GM19035 (cell line): Measurements from ENCODE around the gene ZFX.
"Not testable (repeated sequence)": the region's sequence is repeated elsewhere in the genome, so short reads cannot be mapped to it uniquely, and the experiment has no call there.

ENCODE experiments used
- ATAC-seq: cut with Tn5 transposase; IDR thresholded peaks from one replicate; pipeline ENCODE4 v1.9.1; 2021; ENCODE audit not compliant: unreplicated experiment

ZFX gene

DNA sequence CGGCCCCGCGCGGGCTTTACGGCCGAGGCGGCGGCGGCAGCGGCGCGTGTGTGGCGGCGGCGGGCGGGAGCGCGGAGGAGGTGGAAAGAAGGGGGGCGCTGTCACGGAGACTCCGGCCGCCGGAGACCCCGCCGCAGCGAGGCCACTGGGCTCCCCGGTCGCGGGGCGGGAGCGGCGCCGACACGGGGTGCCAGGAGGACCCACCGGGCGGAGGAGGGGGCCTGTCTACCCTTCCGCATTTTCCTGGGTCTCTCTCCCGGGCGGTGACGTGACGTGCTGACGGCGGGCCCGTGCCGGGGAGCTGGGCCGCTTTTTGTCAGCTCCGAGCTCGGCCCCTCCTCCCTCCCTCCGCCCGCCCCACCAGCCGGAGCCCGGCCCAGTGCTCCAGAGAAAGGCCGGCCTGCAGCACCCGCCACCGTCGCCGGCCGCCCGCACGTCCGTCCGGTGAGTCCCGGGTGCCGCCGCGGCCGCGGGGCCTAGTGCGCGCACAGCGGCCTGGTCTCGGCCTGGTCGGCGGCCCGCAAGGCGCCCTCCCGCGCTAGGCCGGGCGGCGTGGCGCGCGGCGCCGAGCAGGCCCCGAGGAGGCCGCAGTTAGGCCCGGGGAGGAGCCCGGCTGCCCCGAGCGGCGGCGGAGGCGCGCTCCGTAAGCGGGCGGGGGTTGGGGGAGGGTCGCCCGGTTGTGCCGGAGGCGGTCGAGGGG lies at the start of gene ZFX:
ZFX (plus strand) TSS at position 379 of the 700 bp plus-strand sequence. CDS start 23,014 bp downstream, outside the sequence.
- peak; percentile 50 for ATAC-seq

DNA sequence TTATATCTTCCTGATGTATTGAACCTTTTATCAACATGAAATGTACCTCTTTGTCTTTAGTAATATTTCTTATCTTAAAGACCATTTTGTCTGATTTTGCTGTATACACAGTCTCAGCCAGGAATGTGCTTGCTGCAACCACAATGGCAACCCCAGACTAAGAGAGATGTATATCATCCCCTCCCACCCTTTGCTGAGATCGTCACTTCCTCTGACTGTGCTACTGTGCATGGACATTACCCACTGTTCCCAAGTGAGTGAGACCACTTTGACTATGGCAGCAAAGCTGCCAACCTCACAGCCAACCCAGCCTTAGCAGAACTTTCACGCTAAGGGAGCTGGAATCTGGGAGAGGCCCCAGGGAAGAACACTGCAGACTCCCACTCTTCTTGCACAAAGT lies 48.8 kb upstream of the ZFX start:
- ATAC-seq, result no peak

DNA sequence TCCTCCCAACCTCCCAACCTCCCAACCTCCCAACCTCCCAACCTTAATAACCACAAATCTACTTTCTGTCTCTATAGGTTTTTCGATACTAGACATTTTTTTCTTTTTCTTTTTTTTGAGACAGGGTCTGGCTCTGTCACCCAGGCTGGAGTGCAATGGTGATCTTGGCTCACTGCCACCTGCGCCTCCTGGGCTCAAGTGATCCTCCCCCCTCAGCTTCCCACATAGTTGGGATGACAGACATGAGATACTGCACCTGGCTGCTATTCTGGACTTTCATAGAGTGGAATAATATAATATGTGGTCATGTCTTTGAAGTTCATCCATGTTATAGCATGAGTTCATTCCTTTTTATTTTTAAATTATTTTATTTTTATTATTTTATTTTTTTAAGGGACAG lies 39.5 kb upstream of the ZFX start:
- no peak for ATAC-seq

- ATAC-seq, result no peak
These were observed 36.3 kb upstream of the ZFX start for GRCh38 chrX:24113181-24113580.

GRCh38 chrX:24117258-24117657 lies 32.3 kb upstream of the ZFX start:
- no peak for ATAC-seq

DNA sequence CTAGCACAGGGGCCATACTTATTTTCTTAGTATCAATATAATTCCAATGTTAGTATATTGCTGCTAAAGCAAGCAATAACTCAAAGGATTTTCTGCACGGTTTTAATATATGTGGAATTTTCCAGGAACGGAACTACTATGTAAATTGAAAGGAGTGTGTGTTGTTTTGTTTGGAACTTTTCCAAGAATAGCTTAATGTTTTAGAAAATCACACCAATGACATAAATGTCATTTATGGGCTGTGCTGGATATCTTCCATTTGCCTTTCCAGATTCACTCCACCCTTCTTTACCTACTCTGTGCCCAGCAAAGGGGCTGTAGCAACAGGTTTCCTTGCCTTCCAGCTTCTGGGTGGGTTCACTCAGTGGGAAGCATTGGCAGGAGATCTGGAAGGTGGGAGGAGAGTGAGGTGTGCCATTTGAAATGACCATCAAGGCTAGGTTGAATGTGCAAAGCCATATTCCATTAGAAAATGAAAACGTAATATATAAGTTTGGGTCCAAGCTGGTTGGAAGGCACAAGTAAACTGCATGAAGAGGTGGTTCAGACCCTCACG lies 25.2 kb upstream of the ZFX start:
- ATAC-seq, result no peak

DNA sequence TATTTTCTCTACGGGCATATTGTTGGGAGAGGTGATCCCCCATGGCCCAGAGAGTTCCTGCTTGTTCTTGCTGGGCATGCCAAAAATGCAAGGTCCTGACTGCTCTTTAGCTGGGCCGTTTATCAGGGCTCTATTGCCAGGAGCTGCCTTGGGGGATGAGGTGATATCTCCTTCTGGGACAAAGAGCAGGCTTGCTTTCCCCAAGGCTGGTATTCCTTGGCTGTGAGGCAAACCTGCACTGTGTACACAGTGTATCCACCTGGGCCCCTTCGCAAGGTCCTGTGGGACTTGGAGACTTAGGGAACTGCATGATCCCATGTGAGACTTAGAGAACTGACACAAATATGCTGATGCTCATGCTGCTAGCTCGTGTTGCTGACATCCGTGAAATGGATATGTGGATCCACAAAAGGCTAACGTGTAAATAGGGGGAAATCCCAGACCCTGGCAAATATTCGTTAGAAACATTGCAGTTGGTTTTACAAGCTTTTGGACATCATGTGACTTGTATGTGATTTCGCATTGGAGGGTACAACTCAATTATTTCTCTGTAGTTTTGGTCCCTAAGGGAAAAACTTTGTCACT lies 24.4 kb upstream of the ZFX start:
- no peak for ATAC-seq

- no peak for ATAC-seq
These were observed 18.1 kb upstream of the ZFX start for GRCh38 chrX:24131476-24131875.

DNA sequence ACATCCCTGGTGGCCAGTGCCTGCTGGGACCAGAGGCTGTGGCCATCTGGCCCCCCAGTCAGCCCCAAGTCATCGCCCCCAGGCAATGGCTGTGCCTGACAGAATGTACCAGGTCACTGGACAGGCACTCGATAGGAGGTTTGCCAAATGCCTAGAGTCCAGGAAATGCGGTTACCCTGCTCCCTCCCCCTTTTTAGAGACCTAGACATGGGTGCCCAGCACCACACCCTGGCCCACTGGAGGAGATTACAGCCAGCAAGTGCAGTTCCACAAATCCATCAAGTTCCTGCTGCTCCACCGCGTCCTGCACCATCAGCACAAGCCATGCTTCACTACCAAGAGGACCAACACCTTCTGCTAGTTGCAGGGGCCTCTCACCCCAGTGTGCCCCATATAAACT lies 16.2 kb upstream of the ZFX start:
- ATAC-seq, result no peak

DNA sequence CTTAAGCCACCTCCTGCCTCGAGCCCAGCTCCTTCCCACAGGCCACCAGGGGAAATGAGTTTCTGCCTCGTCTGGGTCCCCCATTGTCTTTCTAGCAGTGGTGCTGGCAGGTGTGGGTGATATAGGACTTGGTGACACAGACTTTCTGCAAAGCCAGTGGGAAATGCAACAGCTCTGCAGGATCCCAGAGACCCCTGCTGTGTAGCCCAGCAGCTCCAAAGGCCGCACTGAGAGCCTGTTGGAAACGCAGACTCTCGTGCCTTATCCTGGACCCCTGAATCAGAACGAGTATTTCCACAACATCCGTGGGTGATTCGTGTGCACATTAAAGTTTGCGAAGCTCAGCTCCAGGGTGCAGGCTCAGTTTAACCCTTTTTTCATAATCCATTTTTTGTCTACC lies 13.8 kb upstream of the ZFX start:
- ATAC-seq, result not testable (repeated sequence)

- no peak for ATAC-seq
These were observed 12.3 kb upstream of the ZFX start for GRCh38 chrX:24137192-24137591.

DNA sequence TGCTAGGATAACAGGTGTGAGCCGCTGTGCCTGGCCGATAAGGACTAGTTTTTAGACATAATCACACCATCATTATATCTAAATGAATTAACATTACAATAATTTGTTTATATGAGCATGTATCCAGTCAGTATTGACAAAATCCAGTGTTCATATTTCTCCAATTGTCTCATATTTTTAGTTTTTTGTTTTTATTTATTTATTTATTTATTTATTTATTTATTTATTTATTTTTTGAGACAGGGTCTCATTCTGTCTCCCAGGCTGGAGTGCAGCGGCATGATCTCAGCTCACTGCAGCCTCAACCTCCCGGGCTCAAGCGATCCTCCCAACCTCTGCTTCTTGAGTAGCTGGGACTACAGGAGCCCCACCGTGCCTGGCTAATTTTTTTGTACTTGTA lies 5.5 kb upstream of the ZFX start:
- ATAC-seq, result not testable (repeated sequence)

GRCh38 chrX:24144528-24144927 lies 5.0 kb upstream of the ZFX start:
- ATAC-seq, result no peak

DNA sequence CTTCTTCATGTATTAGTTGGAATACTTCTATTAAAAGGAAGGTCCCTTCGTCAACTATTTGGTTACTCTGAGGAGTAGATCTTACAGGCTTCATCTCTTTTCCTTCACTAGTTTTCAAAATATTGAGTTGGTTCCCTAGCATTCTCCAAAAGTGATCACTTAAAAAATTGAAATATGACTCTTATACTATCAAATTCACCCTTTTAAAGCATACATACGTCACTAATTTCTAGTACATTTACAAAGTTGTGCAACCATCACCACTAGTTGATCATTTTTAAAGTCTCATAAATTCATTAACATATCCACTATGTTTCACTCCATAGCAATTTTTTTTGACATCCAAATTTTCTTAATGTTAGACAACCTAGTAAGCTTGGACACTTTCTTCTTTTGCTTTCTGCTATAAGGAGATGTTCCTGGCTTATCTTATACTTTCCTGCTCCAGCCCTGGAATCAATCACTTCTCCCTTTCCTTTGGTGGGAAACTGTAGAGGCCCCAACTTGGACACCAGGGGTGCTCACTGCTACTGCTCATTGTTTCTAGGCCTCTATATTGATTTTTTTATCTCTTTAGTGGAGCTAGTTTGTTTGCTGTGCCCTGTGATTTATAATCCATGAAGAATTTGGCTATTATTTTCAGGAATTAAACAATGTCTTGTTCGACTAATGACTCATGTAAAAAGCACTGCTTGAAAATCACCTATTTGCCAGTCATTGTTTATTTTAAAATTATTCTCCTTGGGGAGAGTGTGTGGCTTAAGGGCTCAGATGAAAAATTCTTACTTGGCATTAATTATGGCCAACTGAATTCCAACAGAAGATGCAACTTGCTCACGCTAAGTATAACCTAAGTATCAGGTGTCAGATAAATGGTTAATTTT lies 4.0 kb upstream of the ZFX start:
- no peak for ATAC-seq

DNA sequence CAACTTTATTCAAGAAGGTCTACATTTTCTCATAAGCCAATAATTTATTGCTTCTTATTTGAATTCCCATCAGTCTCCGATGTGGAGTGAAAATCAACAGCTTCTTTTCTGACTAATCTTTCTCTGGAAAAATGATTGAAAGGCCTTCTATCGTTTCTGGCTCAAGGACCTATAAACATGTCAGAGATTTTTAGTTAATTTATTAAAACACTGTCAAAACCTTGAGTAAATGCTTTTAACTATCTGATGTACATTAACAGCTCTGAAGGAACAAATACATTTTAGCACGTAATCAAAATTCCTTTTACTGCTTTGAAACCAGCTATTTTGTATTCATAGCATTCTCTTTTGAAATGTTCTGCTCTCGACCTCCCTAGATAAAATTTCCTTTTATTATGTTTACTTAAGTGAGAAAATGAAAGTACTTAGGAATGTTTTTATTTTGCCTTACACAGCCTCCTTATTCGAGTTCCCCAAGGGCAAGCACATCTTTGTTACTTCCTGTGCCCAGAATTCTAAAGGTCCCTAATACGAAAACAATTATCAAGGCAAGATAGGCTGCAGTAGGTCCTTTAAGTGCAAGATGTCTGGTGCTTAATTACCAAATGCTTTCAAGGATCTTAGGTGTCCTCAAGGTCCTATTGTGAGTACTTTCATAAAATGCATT lies 3.1 kb upstream of the ZFX start:
- ATAC-seq, result no peak

DNA sequence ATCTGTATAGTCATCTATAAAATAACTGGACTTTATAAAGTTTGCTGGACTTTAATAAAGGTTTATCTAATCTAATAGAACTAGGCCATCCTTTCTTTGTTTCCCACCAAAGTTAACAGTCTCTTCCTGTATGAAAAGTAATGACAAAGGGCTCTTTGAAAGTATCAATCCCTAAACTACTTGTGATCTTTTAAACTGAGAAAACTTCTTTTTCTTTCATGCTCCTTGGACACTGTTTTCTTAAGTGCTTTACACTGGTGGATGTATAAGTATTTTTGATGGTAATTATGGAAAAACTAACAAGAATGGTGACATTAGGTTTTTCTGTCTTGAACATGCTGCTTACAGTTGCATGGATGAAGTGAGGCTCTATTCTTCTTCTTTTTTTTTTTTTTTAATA lies 2.4 kb upstream of the ZFX start:
- no peak for ATAC-seq

- ATAC-seq, result no peak
These were observed 1.4 kb upstream of the ZFX start for GRCh38 chrX:24148121-24148520.

DNA sequence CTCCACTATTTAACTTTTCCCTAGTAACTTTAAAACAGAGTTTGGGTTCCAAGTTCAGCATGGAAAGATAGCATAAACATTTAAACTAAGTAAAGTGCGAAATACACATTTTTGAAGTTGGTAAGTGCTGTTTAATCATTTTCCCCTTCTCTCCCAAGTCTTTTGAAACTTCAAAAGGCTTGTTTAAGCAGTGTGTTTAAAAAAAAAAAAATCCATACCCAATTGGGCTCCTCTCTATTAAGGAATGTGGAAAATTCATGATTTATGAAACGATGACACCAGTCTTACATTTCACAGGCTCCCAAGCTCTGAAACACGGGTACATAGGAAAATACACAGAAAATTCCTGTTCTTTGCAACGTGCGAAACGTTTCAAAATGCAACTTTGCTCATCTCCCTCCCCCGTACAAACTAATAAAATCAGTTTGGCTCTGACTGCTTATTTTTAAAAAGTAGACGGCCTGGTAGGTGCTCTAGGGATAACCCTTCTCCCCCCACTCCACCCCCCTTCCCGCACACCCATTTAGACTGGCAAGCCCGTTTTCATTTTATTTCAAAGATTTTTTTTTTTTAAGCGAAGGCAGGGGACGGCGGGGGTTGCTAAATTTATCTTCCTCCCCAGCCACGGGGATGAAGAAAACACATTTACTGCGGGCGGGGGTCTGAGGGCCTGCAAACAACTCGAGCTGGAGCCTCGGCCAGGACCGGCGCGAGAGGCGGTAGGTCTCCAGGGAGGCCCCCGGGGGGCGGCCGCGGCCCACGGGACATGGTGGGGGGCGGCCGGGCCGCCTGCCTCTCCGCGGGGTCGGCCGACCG lies 786 bp upstream of the ZFX start:
- ATAC-seq, result no peak

GRCh38 chrX:24150051-24150790 lies 692 bp downstream of the ZFX start:
- peak; percentile 64 for ATAC-seq

DNA sequence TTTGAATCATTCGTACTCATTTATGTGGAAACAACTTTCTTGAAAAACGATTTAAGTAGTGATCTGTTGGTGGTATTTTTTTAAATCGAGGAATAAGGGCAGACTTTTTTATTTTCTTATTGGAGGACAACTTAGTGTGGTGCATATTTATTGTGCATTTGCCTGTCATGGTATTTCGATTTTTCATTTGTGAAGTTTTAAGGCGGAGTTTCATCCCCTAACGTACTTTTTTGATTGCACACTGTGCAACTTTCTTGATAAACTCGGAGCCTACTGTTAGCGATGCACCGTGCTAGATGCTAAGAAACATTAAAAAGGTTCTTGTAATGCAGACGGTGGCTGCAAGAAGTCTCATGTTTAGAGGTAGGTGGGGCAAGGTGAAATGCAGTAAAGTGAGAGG lies 1.4 kb downstream of the ZFX start:
- ATAC-seq, result no peak
